Keratinocyte (primary cell): ENCODE results near the gene NF1.

Experiments
- CTCF ChIP-seq, 3 experiments: IDR thresholded peaks in 1 of 3; conservative IDR thresholded peaks in 1 of 3; optimal IDR thresholded peaks in 1 of 3; 2 replicates in 2 of 3; 3 replicates in 1 of 3; pipeline versions ENCODE3 to v1.5.1; 2011; ENCODE audit warnings: low read length in 3 of 3, mild to moderate bottlenecking in 3 of 3, moderate library complexity in 2 of 3, control low read depth in 1 of 3, inconsistent platforms in 1 of 3; ENCODE audit not compliant: insufficient read depth in 2 of 3; ENCODE audit errors: extremely low read depth in 1 of 3
- EZH2 ChIP-seq: IDR thresholded peaks from one replicate; pipeline ENCODE4 v1.6.1; 2012; ENCODE audit warnings: inconsistent platforms, mild to moderate bottlenecking, low read length, moderate library complexity

DNA sequence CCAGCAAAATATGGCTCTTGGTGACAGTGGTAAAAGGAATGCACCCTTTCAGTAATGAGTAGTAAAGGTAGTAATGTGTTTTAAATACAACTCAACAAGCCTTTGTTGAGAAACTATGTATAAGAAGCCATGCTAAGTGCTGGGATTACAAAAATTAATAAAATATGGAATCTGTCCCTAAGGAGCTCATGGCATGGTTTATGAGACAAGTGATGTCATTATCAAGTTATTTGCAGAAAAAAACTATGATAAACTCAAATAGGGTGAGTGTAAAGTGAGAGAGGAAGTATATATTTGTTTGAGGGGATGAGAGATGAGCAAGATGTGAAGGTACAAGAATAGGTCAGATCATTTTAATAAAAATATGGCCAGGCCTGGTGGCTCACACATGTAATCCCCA is 76.9 kb downstream of the NF1 start:
- TF ChIP-seq CTCF (optimal IDR thresholded peaks at IDR 0.05 in 1 of 3, IDR thresholded peaks at IDR 0.05 in 1 of 3, conservative IDR thresholded peaks at IDR 0.05 in 1 of 3; ENCODE audit: extremely low read depth in 1 of 3, insufficient read depth in 2 of 3, low read length in 3 of 3) (no peak), EZH2 (no peak)
